Osteoblast (primary cell): ENCODE results near the gene ZC3H18. TPM values are rescaled to one million over a fixed set of nuclear protein-coding genes. Genes with fewer than 3 reads are reported as not detected.

Source experiments
- total RNA-seq: library from RNA; depleted of rRNA; stranded (reverse); fragments of >200 nt; gene quantifications from 2 replicates; pipeline ENCODE4 v1.2.3, GENCODE V29; 2012

Gene ZC3H18
- total RNA-seq, 1 donor: 10.9 TPM

Other genes with a start within 250 kb of the ZC3H18 start
- 5.3 and 8.3 TPM in 2 replicates for gene ZNF469, start 187.4 kb upstream of the ZC3H18 start, total RNA-seq
- gene ZFPM1, start 117.1 kb upstream of the ZC3H18 start, total RNA-seq: 0.88 and 2.2 TPM in 2 replicates
- gene IL17C, start 68.2 kb downstream of the ZC3H18 start, total RNA-seq: under 0.01 and 0.29 TPM in 2 replicates
- 144 and 250 TPM in 2 replicates for gene CYBA, start 80.7 kb downstream of the ZC3H18 start, total RNA-seq
- 67.3 and 73.1 TPM in 2 replicates for gene MVD, start 92.7 kb downstream of the ZC3H18 start, total RNA-seq
- not detected in 2 replicates for gene SNAI3, start 116.1 kb downstream of the ZC3H18 start, total RNA-seq
- 14.5 and 18.0 TPM in 2 replicates for gene RNF166, start 136.0 kb downstream of the ZC3H18 start, total RNA-seq
- gene CTU2, start 136.1 kb downstream of the ZC3H18 start, total RNA-seq: 14.8 and 15.6 TPM in 2 replicates
- gene PIEZO1, start 214.8 kb downstream of the ZC3H18 start, total RNA-seq: 187 and 207 TPM in 2 replicates
- gene CDT1, start 233.4 kb downstream of the ZC3H18 start, total RNA-seq: 2.9 TPM in 2 replicates
- 41.8 and 53.6 TPM in 2 replicates for gene APRT, start 241.5 kb downstream of the ZC3H18 start, total RNA-seq